DND-41 (cell line): ENCODE results near the gene LAT.

ENCODE experiments used
- CTCF ChIP-seq: IDR thresholded peaks from 2 replicates; pipeline ENCODE4 v1.5.1; 2012; ENCODE audit warnings: borderline replicate concordance, low read length, moderate library complexity, mild to moderate bottlenecking; ENCODE audit not compliant: poor library complexity, severe bottlenecking; ENCODE audit errors: extremely low read depth
- EZH2 ChIP-seq: IDR thresholded peaks from 3 replicates; pipeline ENCODE4 v1.6.1; 2012; ENCODE audit warnings: borderline replicate concordance, low read depth, mild to moderate bottlenecking, moderate library complexity, low read length, inconsistent platforms; ENCODE audit not compliant: severe bottlenecking

GRCh38 chr16:28982418-28982817 lies 2.4 kb upstream of the LAT start:
- TF ChIP-seq CTCF (no peak), EZH2 (no peak)
